Brain microvascular endothelial cell (primary cell): ENCODE results near the gene SEZ6L.

ENCODE experiments used
- DNase-seq: peaks from one replicate; pipeline ENCODE4 v3.0.0-alpha.2; 2020
- H3K27ac ChIP-seq: fragments of 250-450 bp; sonication (Bioruptor Pico); 2 replicates; pipeline ENCODE4 v1.5.1; 2020; ENCODE audit warnings: mild to moderate bottlenecking, moderate library complexity
- H3K27me3 ChIP-seq: fragments of 250-450 bp; sonication (Bioruptor Pico); replicated peaks from 2 replicates; pipeline ENCODE4 v1.5.1; 2020; ENCODE audit warnings: mild to moderate bottlenecking
- H3K36me3 ChIP-seq: fragments of 250-450 bp; sonication (Bioruptor Pico); replicated peaks from 2 replicates; pipeline ENCODE4 v1.5.1; 2020; ENCODE audit warnings: mild to moderate bottlenecking
- H3K4me3 ChIP-seq: 2 replicates; pipeline ENCODE4 v1.5.1; 2011; ENCODE audit warnings: low read depth, mild to moderate bottlenecking, control low read depth, low read length, moderate library complexity
- CTCF ChIP-seq: IDR thresholded peaks from 2 replicates; pipeline ENCODE4 v1.5.1; 2011; ENCODE audit warnings: low read depth, mild to moderate bottlenecking, moderate library complexity, low read length, control low read depth, inconsistent platforms; ENCODE audit errors: missing control alignments
- in situ Hi-C: cut with HindIII; loops from 2 replicates; pipeline ENCODE4 v1.10.0; 2017; ENCODE audit warnings: low sequenced_read_pairs, low pct_ligation_motif_present

Gene SEZ6L

GRCh38 chr22:26281941-26282340 is 112.7 kb downstream of the SEZ6L start:
- no peak for TF ChIP-seq CTCF
- no peaks in the 10 kb centered on the region for H3K27me3 ChIP-seq
- H3K4me3 ChIP-seq = no peak overlapping the region
- in situ Hi-C loops = no loop called here
- H3K36me3 ChIP-seq = no peaks in the 10 kb centered on the region
- no peak overlapping the region for H3K27ac ChIP-seq
- DNase-seq = no peak

DNA sequence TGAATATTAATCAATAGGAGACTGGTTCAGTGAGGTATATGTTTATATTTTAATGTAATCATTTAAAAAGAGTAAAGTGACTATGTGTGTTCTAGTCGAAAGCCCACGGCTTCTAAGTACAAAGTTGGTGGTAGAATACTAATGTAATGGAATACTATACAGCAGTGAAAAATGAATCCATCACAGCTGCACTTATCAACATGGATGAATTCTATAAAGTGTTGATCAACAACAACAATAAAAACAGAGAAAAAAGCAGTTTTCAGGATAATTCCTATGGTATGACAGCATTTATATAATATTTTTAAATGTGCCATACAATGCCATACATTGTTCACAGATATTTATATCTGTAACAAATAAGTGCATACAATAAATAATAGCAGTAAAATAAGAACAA is 114.1 kb downstream of the SEZ6L start:
- Histone ChIP-seq H3K27ac (no peak overlapping the region), H3K36me3 (no peaks in the 10 kb centered on the region), H3K27me3 (no peaks in the 10 kb centered on the region), H3K4me3 (no peak overlapping the region)
- in situ Hi-C loops = no loop called here
- DNase-seq = no peak
- TF ChIP-seq CTCF = no peak

DNA sequence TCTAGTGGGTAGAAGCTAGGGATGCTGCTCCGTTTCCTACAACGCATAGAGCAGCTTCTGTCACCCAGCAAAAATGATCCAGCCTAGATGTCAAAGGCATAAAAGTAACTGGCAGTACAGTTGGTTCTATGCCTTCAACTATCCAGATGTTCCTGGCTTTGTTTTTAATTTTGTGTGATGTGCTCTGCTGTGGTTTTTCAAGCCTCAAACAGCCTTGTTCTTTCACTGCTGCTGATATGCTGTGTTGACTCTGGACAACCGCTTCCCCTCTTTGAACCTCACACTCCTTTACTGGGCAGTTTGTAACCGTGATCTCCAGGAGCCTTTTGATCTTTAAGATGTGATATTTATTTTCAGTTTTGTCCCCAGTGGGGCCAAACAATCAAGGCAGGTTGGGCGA is 116.4 kb downstream of the SEZ6L start:
- H3K4me3 ChIP-seq = no peak overlapping the region
- no peaks in the 10 kb centered on the region for H3K36me3 ChIP-seq
- no peak overlapping the region for H3K27ac ChIP-seq
- in situ Hi-C loops = no loop called here
- TF ChIP-seq CTCF = no peak
- no peaks in the 10 kb centered on the region for H3K27me3 ChIP-seq
- no peak for DNase-seq

DNA sequence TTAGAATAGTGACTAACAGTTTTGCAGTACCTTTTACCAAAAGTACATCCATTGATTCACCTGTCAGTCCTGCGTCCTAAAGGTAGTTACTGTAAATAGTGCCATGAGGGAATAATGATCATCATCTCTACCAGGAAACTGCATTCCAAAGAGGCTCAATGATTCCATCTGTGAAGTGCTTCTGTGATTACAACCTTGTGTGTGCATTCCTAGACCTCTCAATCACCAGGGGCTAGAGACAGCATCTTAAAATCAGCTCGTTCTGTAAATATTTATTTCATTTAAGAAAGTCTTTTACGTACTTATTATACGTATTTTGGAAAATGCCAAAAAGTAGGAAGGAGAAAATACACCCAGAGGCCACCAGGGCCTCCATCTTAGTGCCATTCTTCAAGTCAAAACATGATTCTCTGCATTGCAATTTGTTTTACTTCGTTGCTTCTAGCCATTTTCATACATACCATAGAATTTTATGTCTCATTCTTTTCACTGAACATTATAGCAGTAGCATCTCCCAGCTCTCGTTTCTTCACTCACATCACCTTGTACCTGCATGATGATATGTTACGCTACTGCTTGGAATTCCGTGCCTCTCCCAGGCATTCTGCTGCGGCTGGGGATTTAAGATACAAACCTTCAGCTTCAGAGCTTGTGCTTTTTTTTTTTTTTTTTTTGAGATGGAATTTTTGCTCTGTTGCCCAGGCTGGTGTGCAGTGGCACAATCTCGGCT is 117.0 kb downstream of the SEZ6L start:
- Histone ChIP-seq H3K27me3 (no peaks in the 10 kb centered on the region), H3K4me3 (no peak overlapping the region), H3K27ac (no peak overlapping the region), H3K36me3 (no peaks in the 10 kb centered on the region)
- TF ChIP-seq CTCF = no peak
- no peak for DNase-seq
- in situ Hi-C loops = no loop called here

GRCh38 chr22:26287382-26288225 is 118.3 kb downstream of the SEZ6L start:
- H3K27me3 ChIP-seq = no peaks in the 10 kb centered on the region
- H3K36me3 ChIP-seq = no peaks in the 10 kb centered on the region
- DNase-seq = no peak
- no peak overlapping the region for H3K27ac ChIP-seq
- in situ Hi-C loops = no loop called here
- TF ChIP-seq CTCF = no peak
- H3K4me3 ChIP-seq = no peak overlapping the region
